Hepatocyte (in vitro differentiated cells): ENCODE data around the gene ADCYAP1. TPM values are rescaled to one million over a fixed set of nuclear protein-coding genes. Genes with fewer than 3 reads are reported as not detected.

ENCODE experiments used
- DNase-seq: peaks from one replicate; pipeline ENCODE4 v3.0.0-alpha.2; 2016; ENCODE audit warnings: low spot score
- H2AFZ ChIP-seq: fragments of 200-600 bp; sonication (generic); 2 replicates; pipeline ENCODE4 v1.6.0; 2016; ENCODE audit warnings: antibody characterized with exemption, mild to moderate bottlenecking
- H3K27ac ChIP-seq: fragments of 200-600 bp; sonication (generic); 2 replicates; pipeline ENCODE4 v1.5.1; 2016; ENCODE audit warnings: mild to moderate bottlenecking
- H3K27me3 ChIP-seq: fragments of 200-600 bp; sonication (generic); 2 replicates; pipeline ENCODE4 v1.6.1; 2016
- H3K36me3 ChIP-seq: fragments of 200-600 bp; sonication (generic); replicated peaks from 2 replicates; pipeline ENCODE4 v1.5.1; 2016; ENCODE audit warnings: low read depth; ENCODE audit not compliant: insufficient read depth
- H3K4me1 ChIP-seq: fragments of 200-600 bp; sonication (generic); 2 replicates; pipeline ENCODE4 v1.5.1; 2016; ENCODE audit warnings: mild to moderate bottlenecking, moderate library complexity; ENCODE audit not compliant: insufficient read depth
- H3K4me2 ChIP-seq: fragments of 200-600 bp; sonication (generic); 2 replicates; pipeline ENCODE4 v1.6.0; 2016
- H3K4me3 ChIP-seq: fragments of 200-600 bp; sonication (generic); 2 replicates; pipeline ENCODE4 v1.5.1; 2016; ENCODE audit warnings: mild to moderate bottlenecking
- H3K79me2 ChIP-seq: fragments of 200-600 bp; sonication (generic); 2 replicates; pipeline ENCODE4 v1.6.0; 2017; ENCODE audit warnings: mild to moderate bottlenecking
- H3K9me2 ChIP-seq: fragments of 200-600 bp; sonication (generic); replicated peaks from 2 replicates; pipeline ENCODE4 v1.6.0; 2017; ENCODE audit warnings: mild to moderate bottlenecking; ENCODE audit not compliant: insufficient read depth
- H3K9me3 ChIP-seq: fragments of 200-600 bp; sonication (generic); 2 replicates; pipeline ENCODE4 v1.5.1; 2016; ENCODE audit warnings: low read depth, mild to moderate bottlenecking
- H4K20me1 ChIP-seq: fragments of 200-600 bp; sonication (generic); 2 replicates; pipeline ENCODE4 v1.6.0; 2016; ENCODE audit warnings: mild to moderate bottlenecking; ENCODE audit not compliant: insufficient read depth, poor library complexity, severe bottlenecking
- CTCF ChIP-seq: fragments of 200-600 bp; sonication (generic); IDR thresholded peaks from 2 replicates; pipeline ENCODE4 v1.5.1; 2016; ENCODE audit warnings: antibody characterized with exemption, mild to moderate bottlenecking; ENCODE audit not compliant: poor library complexity
- EZH2 ChIP-seq: fragments of 200-600 bp; sonication (generic); IDR thresholded peaks from 2 replicates; pipeline ENCODE4 v1.6.1; 2016; ENCODE audit warnings: antibody characterized with exemption, mild to moderate bottlenecking, borderline replicate concordance
- EZH2phosphoT487 ChIP-seq: fragments of 200-600 bp; sonication (generic); IDR thresholded peaks from one replicate; pipeline ENCODE4 v1.6.1; 2018; ENCODE audit warnings: antibody characterized with exemption, mild to moderate bottlenecking, low read depth, moderate library complexity; ENCODE audit not compliant: unreplicated experiment, severe bottlenecking
- WGBS: methylation state at CpG from one replicate; pipeline ENCODE4 v1.1.6; 2016; ENCODE audit warnings: low lambda C conversion rate; ENCODE audit errors: missing lambda C conversion rate; 5-methylcytosine and 5-hydroxymethylcytosine counted together
- polyA plus RNA-seq: library from polyadenylated mRNA; unstranded; fragments of >200 nt; fragmentation: Nextera tagmentation; extraction: Ambion mirVana; gene quantifications from 2 replicates; pipeline ENCODE4 v1.2.1, GENCODE V29; 2016
- total RNA-seq: library from RNA; depleted of rRNA; stranded (reverse); fragments of >200 nt; gene quantifications from 2 replicates; pipeline ENCODE4 v1.2.3, GENCODE V29; 2014

Gene ADCYAP1
- total and polyA plus RNA-seq, 2 experiments from 2014 or later: 0.31 to 0.40 TPM

DNA sequence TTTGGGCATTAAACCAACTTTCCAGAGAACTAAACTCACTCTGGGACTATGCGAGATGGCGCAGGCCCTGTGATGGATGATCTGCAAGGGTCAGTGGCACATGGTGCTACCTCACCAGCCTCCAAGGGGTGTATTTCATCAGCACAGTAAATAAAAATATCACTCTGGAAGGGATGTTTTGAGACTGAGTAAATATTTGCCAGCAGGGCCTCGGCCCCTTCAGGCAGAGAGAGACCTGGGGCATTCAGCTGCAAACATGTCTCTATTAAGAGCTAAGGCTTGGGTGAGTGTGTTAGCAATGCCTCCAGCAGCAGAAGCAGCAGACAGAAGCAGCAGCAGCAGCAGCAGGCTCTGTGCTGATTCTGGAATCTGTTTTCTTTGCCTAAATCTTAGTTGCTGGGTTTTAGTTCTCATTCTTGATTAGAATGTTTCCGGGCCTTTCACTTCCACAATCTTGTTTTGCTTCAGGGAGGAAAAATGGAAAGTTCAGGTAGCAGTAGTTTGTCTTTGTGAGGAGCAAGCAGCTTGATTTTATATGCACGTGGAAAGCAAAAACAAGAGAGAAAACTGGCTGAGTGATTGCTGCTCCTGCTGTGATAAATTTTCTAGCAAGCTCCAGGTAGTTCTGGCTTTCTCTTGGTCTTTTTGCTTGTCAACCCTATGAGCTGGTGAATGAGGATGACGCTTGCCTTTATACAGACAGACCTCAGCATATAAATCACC lies 18.6 kb downstream of the ADCYAP1 start:
- no peak overlapping the region for H3K4me2 ChIP-seq
- H3K36me3 ChIP-seq: no peaks in the 10 kb centered on the region
- no peak overlapping the region for H3K27ac ChIP-seq
- H3K9me3 ChIP-seq: no peaks in the 10 kb centered on the region
- no peaks in the 10 kb centered on the region for H4K20me1 ChIP-seq
- H3K4me1 ChIP-seq: peaks cover 5% of the 10 kb centered on the region
- H3K79me2 ChIP-seq: no peaks in the 10 kb centered on the region
- 62% methylated on average over 6 of the region's 6 CpGs for WGBS
- H2AFZ ChIP-seq: no peak overlapping the region
- H3K27me3 ChIP-seq: no peaks in the 10 kb centered on the region
- no peaks in the 10 kb centered on the region for H3K9me2 ChIP-seq
- DNase-seq: no peak
- TF ChIP-seq EZH2 (no peak), CTCF (no peak), EZH2phosphoT487 (no peak)
- H3K4me3 ChIP-seq: no peak overlapping the region

GRCh38 chr18:924987-925386 lies 20.3 kb downstream of the ADCYAP1 start:
- H3K36me3 ChIP-seq: no peaks in the 10 kb centered on the region
- TF ChIP-seq CTCF: no peak
- no peak for TF ChIP-seq EZH2
- no peak for TF ChIP-seq EZH2phosphoT487
- WGBS: 68% methylated on average over 1 of the region's 1 CpG

DNA sequence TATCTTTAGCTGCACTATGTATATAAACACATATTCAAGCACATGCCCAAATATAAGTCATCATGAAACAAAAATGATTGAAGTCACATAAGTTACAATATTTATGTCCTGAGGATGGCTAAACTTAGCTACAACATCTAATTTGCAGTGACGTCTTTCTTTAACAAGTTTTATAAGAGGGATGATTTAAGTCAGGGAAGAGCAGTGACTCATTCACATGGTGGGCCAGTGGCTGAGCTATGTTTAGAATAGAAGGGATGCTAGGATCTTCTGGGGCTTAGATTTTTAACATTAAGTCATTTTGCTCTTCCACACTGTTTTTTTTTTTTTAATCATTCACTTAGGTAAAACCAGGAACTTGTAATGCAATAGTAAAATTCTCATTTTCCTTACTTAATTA lies 22.3 kb downstream of the ADCYAP1 start:
- TF ChIP-seq EZH2: no peak
- TF ChIP-seq EZH2phosphoT487: no peak
- no peak for TF ChIP-seq CTCF
- Histone ChIP-seq H3K4me1 (peaks cover 5% of the 10 kb centered on the region), H4K20me1 (no peaks in the 10 kb centered on the region), H3K27ac (no peak overlapping the region), H2AFZ (no peak overlapping the region), H3K79me2 (no peaks in the 10 kb centered on the region), H3K4me2 (no peak overlapping the region), H3K9me3 (no peaks in the 10 kb centered on the region), H3K27me3 (no peaks in the 10 kb centered on the region), H3K4me3 (no peak overlapping the region), H3K9me2 (no peaks in the 10 kb centered on the region), H3K36me3 (no peaks in the 10 kb centered on the region)
- DNase-seq: no peak
- WGBS: 63% methylated on average over 1 of the region's 1 CpG

More at GRCh38 chr18:924987-925386, 20.3 kb downstream of the ADCYAP1 start:
- no peak overlapping the region for H3K4me3 ChIP-seq
- no peak for DNase-seq
- H3K27me3 ChIP-seq: no peaks in the 10 kb centered on the region
- H3K79me2 ChIP-seq: no peaks in the 10 kb centered on the region
- H3K4me1 ChIP-seq: peaks cover 5% of the 10 kb centered on the region
- no peaks in the 10 kb centered on the region for H3K9me3 ChIP-seq
- no peak overlapping the region for H3K4me2 ChIP-seq
- H3K27ac ChIP-seq: no peak overlapping the region
- H3K9me2 ChIP-seq: no peaks in the 10 kb centered on the region
- H4K20me1 ChIP-seq: no peaks in the 10 kb centered on the region
- no peak overlapping the region for H2AFZ ChIP-seq
